Measurements from ENCODE around the gene C10orf120.

C10orf120 gene

GRCh38 chr10:122672655-122673054 lies 27.0 kb downstream of the C10orf120 start:
- H3K4me1 ChIP-seq (ENCODE audit: control insufficient read depth, low read length) = no peaks in the 10 kb centered on the region
- no peak overlapping the region for H3K27ac ChIP-seq (ENCODE audit: low read depth, low read length)
- no peak overlapping the region for H3K4me3 ChIP-seq (ENCODE audit: low read length)
- H3K9me2 ChIP-seq (replicated peaks; ENCODE audit: control insufficient read depth, low read length) = no peaks in the 10 kb centered on the region
- no peaks in the 10 kb centered on the region for H3F3A ChIP-seq (ENCODE audit: control insufficient read depth, insufficient read depth)
- TF ChIP-seq CTCF (IDR thresholded peaks at IDR 0.05; ENCODE audit: low read depth, low read length, poor library complexity, severe bottlenecking) (no peak), EZH2phosphoT487 (IDR thresholded peaks at IDR 0.05; ENCODE audit: borderline replicate concordance, low read length) (no peak)
- H4K20me1 ChIP-seq (ENCODE audit: control insufficient read depth, insufficient read depth, low read depth, low read length) = no peaks in the 10 kb centered on the region
- H3K4me2 ChIP-seq (ENCODE audit: low read length) = no peak overlapping the region
- H3K9me3 ChIP-seq (ENCODE audit: control insufficient read depth, insufficient read depth, low read length) = no peaks in the 10 kb centered on the region
- no peaks in the 10 kb centered on the region for H3K27me3 ChIP-seq (ENCODE audit: control insufficient read depth, low read length)
- H3K36me3 ChIP-seq (ENCODE audit: control insufficient read depth, low read length) = no peaks in the 10 kb centered on the region
- no peaks in the 10 kb centered on the region for H3K79me2 ChIP-seq (ENCODE audit: control insufficient read depth, low read length)

GRCh38 chr10:122671355-122671754 lies 28.3 kb downstream of the C10orf120 start:
- Histone ChIP-seq H3K4me1 (ENCODE audit: control insufficient read depth, low read length) (no peaks in the 10 kb centered on the region), H3K4me2 (ENCODE audit: low read length) (no peak overlapping the region), H3K9me3 (ENCODE audit: control insufficient read depth, insufficient read depth, low read length) (no peaks in the 10 kb centered on the region), H3K79me2 (ENCODE audit: control insufficient read depth, low read length) (no peaks in the 10 kb centered on the region), H3K9me2 (replicated peaks; ENCODE audit: control insufficient read depth, low read length) (no peaks in the 10 kb centered on the region), H3K36me3 (ENCODE audit: control insufficient read depth, low read length) (no peaks in the 10 kb centered on the region), H3F3A (ENCODE audit: control insufficient read depth, insufficient read depth) (no peaks in the 10 kb centered on the region), H4K20me1 (ENCODE audit: control insufficient read depth, insufficient read depth, low read depth, low read length) (no peaks in the 10 kb centered on the region), H3K27ac (ENCODE audit: low read depth, low read length) (no peak overlapping the region), H3K4me3 (ENCODE audit: low read length) (no peak overlapping the region), H3K27me3 (ENCODE audit: control insufficient read depth, low read length) (peaks cover 2% of the 10 kb centered on the region)
- TF ChIP-seq EZH2phosphoT487 (IDR thresholded peaks at IDR 0.05; ENCODE audit: borderline replicate concordance, low read length) (no peak), CTCF (IDR thresholded peaks at IDR 0.05; ENCODE audit: low read depth, low read length, poor library complexity, severe bottlenecking) (no peak)

- Histone ChIP-seq H3K9me2 (replicated peaks; ENCODE audit: control insufficient read depth, low read length) (no peaks in the 10 kb centered on the region), H4K20me1 (ENCODE audit: control insufficient read depth, insufficient read depth, low read depth, low read length) (no peaks in the 10 kb centered on the region), H3K27me3 (ENCODE audit: control insufficient read depth, low read length) (peaks cover 3% of the 10 kb centered on the region), H3F3A (ENCODE audit: control insufficient read depth, insufficient read depth) (no peaks in the 10 kb centered on the region), H3K79me2 (ENCODE audit: control insufficient read depth, low read length) (no peaks in the 10 kb centered on the region), H3K4me2 (ENCODE audit: low read length) (no peak overlapping the region), H3K4me1 (ENCODE audit: control insufficient read depth, low read length) (no peaks in the 10 kb centered on the region), H3K4me3 (ENCODE audit: low read length) (no peak overlapping the region), H3K36me3 (ENCODE audit: control insufficient read depth, low read length) (no peaks in the 10 kb centered on the region), H3K27ac (ENCODE audit: low read depth, low read length) (no peak overlapping the region), H3K9me3 (ENCODE audit: control insufficient read depth, insufficient read depth, low read length) (no peaks in the 10 kb centered on the region)
- TF ChIP-seq CTCF (IDR thresholded peaks at IDR 0.05; ENCODE audit: low read depth, low read length, poor library complexity, severe bottlenecking) (no peak), EZH2phosphoT487 (IDR thresholded peaks at IDR 0.05; ENCODE audit: borderline replicate concordance, low read length) (no peak)
Observed at GRCh38 chr10:122669842-122670241, 29.8 kb downstream of the C10orf120 start.

- Histone ChIP-seq H3K27ac (ENCODE audit: low read depth, low read length) (no peak overlapping the region), H3K4me3 (ENCODE audit: low read length) (no peak overlapping the region), H3F3A (ENCODE audit: control insufficient read depth, insufficient read depth) (no peaks in the 10 kb centered on the region), H3K79me2 (ENCODE audit: control insufficient read depth, low read length) (no peaks in the 10 kb centered on the region), H3K4me2 (ENCODE audit: low read length) (no peak overlapping the region), H3K27me3 (ENCODE audit: control insufficient read depth, low read length) (peaks cover 3% of the 10 kb centered on the region), H4K20me1 (ENCODE audit: control insufficient read depth, insufficient read depth, low read depth, low read length) (no peaks in the 10 kb centered on the region), H3K9me3 (ENCODE audit: control insufficient read depth, insufficient read depth, low read length) (no peaks in the 10 kb centered on the region), H3K4me1 (ENCODE audit: control insufficient read depth, low read length) (no peaks in the 10 kb centered on the region), H3K36me3 (ENCODE audit: control insufficient read depth, low read length) (no peaks in the 10 kb centered on the region), H3K9me2 (replicated peaks; ENCODE audit: control insufficient read depth, low read length) (no peaks in the 10 kb centered on the region)
- TF ChIP-seq EZH2phosphoT487 (IDR thresholded peaks at IDR 0.05; ENCODE audit: borderline replicate concordance, low read length) (no peak), CTCF (IDR thresholded peaks at IDR 0.05; ENCODE audit: low read depth, low read length, poor library complexity, severe bottlenecking) (no peak)
Observed at GRCh38 chr10:122669045-122669444, 30.6 kb downstream of the C10orf120 start.

Data from DOHH2 (cell line).